LNCAP (cell line): ENCODE measurements around the gene SNRNP200.

Source experiments
- CTCF ChIP-seq: fragments of 450-650 bp; IDR thresholded peaks from 2 replicates; pipeline ENCODE4 v1.5.1; 2017; ENCODE audit warnings: mild to moderate bottlenecking

The SNRNP200 gene

GRCh38 chr2:96305091-96305978 is at the start of gene SNRNP200:
SNRNP200 (minus strand) TSS chr2:96305546; CDS start chr2:96305437, 109 bp downstream.
- no peak for TF ChIP-seq CTCF

- no peak for TF ChIP-seq CTCF
Observed at GRCh38 chr2:96354492-96354891, 49.1 kb upstream of the SNRNP200 start.

- TF ChIP-seq CTCF, result no peak
Observed at GRCh38 chr2:96353606-96354101, 48.3 kb upstream of the SNRNP200 start.

GRCh38 chr2:96353032-96353561 is 47.8 kb upstream of the SNRNP200 start:
- TF ChIP-seq CTCF, result no peak

- TF ChIP-seq CTCF, result no peak
Observed at GRCh38 chr2:96347395-96347794, 42.0 kb upstream of the SNRNP200 start.

GRCh38 chr2:96345868-96346462 is 40.6 kb upstream of the SNRNP200 start:
- TF ChIP-seq CTCF, result no peak

- no peak for TF ChIP-seq CTCF
Observed at GRCh38 chr2:96345438-96345837, 40.1 kb upstream of the SNRNP200 start.
